Mucosa of descending colon (tissue), 3 donors: ENCODE data around the gene RCE1. TPM values are rescaled to one million over a fixed set of nuclear protein-coding genes. Genes with fewer than 3 reads are reported as not detected.

Experiments
- ATAC-seq: fragments of 200-7000 bp; cut with Tn5 transposase; one replicate; pipeline ENCODE4 v1.9.1; 2020; ENCODE audit warnings: mild to moderate bottlenecking, moderate library complexity
- DNase-seq, 3 donors: peaks; one replicate each; pipeline ENCODE4 v3.0.0-alpha.2; 2020
- H3K36me3 ChIP-seq: fragments of 200-600 bp; one replicate; pipeline ENCODE4 v1.8.0; 2021; ENCODE audit warnings: low read depth, mild to moderate bottlenecking
- H3K4me1 ChIP-seq: fragments of 200-600 bp; one replicate; pipeline ENCODE4 v1.8.0; 2021; ENCODE audit warnings: low read depth, mild to moderate bottlenecking
- H3K4me3 ChIP-seq: fragments of 200-600 bp; one replicate; pipeline ENCODE4 v1.8.0; 2021; ENCODE audit warnings: mild to moderate bottlenecking
- H3K9me3 ChIP-seq: fragments of 200-600 bp; one replicate; pipeline ENCODE4 v1.8.0; 2021; ENCODE audit warnings: mild to moderate bottlenecking
- intact Hi-C, 2 donors: fragments of 100-400 bp; cut with DNase I in 1 of 2; cut with micrococcal nuclease in 1 of 2; formaldehyde crosslinking; loops; one replicate each; pipeline versions ENCODE4 v1.11.0 to v1.11.1; 2022; cut with DNase I, micrococcal nuclease
- total RNA-seq, 3 donors: library from RNA; stranded (reverse); fragmentation: NEBNext Ultra II Directional in 2 of 3; extraction: Animal tissue kit (Norgen Biotek cat#: 25700) in 2 of 3; gene quantifications; one replicate each; pipeline versions ENCODE4 v1.2.1 to v1.2.4, GENCODE V29; 2021 to 2023
- TF ChIP-seq, protein P1 (sequence below): fragments of 200-600 bp; IDR thresholded peaks from one replicate; pipeline ENCODE4 v1.8.0; 2022; ENCODE audit warnings: antibody characterized with exemption, mild to moderate bottlenecking
- donor health status: DM: no; HTN: no; CAD: no; lungs with moderate emphysema.
- donor health status: DM: no; HTN: no; CAD: no.
- donor health status: DM: no; HTN: yes; CAD: no.

Gene RCE1
- total RNA-seq, 3 donors from 2014 or later: 24.9 to 27.2 (median 27.2) TPM

DNA sequence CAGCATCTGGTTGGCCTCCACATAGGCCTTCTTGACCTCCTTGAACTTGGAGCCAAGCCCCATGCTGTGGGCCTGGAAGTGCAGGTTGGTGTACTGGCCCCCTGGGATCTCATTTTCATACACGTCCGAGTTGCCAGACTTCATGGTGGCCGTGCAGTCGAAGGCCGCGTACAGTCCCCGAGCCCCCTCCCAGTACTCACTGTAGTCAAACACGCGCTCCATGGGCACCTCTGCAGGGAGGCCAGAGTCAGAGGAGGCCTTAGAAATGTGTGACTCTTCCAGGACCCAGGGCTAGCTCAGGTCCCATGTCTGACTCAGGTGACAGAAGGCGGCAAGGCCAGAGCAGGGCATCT, 7.0 kb downstream of the RCE1 start:
- ATAC-seq: no peak
- Histone ChIP-seq H3K4me3 (no peak overlapping the region), H3K4me1 (no peaks in the 10 kb centered on the region), H3K36me3 (no peaks in the 10 kb centered on the region), H3K9me3 (no peaks in the 10 kb centered on the region)
- intact Hi-C loops: no loop called here
- peak in 1 of 3 donors; percentile 47 for DNase-seq
- TF ChIP-seq, protein P1, sequence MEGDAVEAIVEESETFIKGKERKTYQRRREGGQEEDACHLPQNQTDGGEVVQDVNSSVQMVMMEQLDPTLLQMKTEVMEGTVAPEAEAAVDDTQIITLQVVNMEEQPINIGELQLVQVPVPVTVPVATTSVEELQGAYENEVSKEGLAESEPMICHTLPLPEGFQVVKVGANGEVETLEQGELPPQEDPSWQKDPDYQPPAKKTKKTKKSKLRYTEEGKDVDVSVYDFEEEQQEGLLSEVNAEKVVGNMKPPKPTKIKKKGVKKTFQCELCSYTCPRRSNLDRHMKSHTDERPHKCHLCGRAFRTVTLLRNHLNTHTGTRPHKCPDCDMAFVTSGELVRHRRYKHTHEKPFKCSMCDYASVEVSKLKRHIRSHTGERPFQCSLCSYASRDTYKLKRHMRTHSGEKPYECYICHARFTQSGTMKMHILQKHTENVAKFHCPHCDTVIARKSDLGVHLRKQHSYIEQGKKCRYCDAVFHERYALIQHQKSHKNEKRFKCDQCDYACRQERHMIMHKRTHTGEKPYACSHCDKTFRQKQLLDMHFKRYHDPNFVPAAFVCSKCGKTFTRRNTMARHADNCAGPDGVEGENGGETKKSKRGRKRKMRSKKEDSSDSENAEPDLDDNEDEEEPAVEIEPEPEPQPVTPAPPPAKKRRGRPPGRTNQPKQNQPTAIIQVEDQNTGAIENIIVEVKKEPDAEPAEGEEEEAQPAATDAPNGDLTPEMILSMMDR: no peak

GRCh38 chr11:66850588-66851238, 7.5 kb downstream of the RCE1 start:
- H3K9me3 ChIP-seq: no peaks in the 10 kb centered on the region
- ATAC-seq (no peak), DNase-seq (peak in 1 of 3 donors; percentile 48)
- H3K36me3 ChIP-seq: no peaks in the 10 kb centered on the region
- H3K4me1 ChIP-seq: no peaks in the 10 kb centered on the region
- TF ChIP-seq, protein P1: no peak
- intact Hi-C loops: no loop called here
- H3K4me3 ChIP-seq: no peak overlapping the region

DNA sequence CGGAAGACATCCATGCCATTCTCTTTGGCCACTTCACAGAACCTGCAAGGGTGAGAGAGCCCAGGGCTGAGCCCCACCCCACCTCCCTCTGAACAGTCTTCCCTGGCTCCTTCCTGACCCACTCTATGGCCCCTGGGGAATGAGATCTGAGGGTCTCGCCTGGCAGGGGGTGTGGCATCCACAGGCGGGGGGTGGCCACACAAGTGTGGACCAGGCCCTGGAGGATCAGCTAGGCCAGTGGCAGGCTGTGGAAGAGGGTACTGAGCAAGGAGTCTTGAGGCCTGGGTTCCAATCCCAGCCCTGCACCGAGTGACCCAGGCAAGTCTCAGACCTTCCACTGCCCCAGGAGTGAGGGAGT, 8.0 kb downstream of the RCE1 start:
- H3K4me1 ChIP-seq: no peaks in the 10 kb centered on the region
- intact Hi-C loops: no loop called here
- no peak for ATAC-seq
- no peaks in the 10 kb centered on the region for H3K36me3 ChIP-seq
- H3K9me3 ChIP-seq: no peaks in the 10 kb centered on the region
- TF ChIP-seq, protein P1: no peak
- no peak overlapping the region for H3K4me3 ChIP-seq
- DNase-seq: peak in 1 of 3 donors; percentile 26

- H3K4me3 ChIP-seq: no peak overlapping the region
- H3K36me3 ChIP-seq: no peaks in the 10 kb centered on the region
- TF ChIP-seq, protein P1: no peak
- DNase-seq (peak in 2 of 3 donors; percentile 49 to 53), ATAC-seq (no peak)
- no peaks in the 10 kb centered on the region for H3K4me1 ChIP-seq
- no peaks in the 10 kb centered on the region for H3K9me3 ChIP-seq
- intact Hi-C loops: no loop called here
Observed at GRCh38 chr11:66851698-66852465, 8.6 kb downstream of the RCE1 start.

DNA sequence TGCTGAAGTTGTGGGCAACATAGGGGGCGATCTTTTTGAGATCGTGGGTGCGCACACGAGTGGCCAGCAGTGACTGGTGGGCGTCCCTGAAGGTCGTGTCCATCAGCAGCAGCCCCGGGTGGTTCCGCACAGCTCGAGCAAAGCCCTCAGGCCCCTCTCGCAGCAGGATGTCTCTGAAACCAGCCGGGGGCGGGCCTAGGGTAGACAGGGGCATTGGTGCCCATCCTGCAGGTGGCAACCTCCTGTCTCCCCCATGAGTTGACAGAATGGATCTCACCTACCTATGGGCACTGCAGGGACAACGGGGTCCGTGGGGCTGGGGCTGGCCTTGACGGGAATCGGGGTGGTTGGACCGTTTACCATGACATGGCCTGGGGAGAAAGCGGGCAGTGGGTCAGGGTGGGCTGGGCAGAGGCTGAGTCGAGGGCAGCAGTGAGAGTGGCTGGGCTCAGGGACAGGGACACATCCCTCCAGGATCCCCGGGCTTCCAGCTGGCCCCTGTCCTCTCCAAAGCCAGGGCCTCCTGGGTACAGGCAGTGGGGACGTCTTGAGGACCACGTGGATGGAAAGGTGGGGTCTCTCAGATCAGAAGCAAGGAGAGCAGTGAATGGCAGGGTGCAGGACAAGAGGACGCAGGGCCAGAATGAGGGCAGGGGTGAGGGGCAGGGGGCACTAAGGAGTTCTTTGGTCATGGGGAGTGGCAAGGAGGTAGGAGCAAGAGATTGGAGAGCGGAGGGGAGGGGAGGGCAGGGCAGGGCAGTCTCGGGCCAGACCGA, 9.4 kb downstream of the RCE1 start:
- Histone ChIP-seq H3K36me3 (no peaks in the 10 kb centered on the region), H3K4me1 (peaks cover 4% of the 10 kb centered on the region), H3K4me3 (no peak overlapping the region), H3K9me3 (no peaks in the 10 kb centered on the region)
- intact Hi-C loops: no loop called here
- TF ChIP-seq, protein P1: no peak
- DNase-seq (peak in 1 of 3 donors; percentile 51), ATAC-seq (no peak)
